Heart right ventricle (tissue), 16 donors: Measurements from ENCODE around the gene FAM13C. TPM values are rescaled to one million over a fixed set of nuclear protein-coding genes. Genes with fewer than 3 reads are reported as not detected.

Experiments used
- ATAC-seq, 8 donors: fragments of 200-7000 bp; cut with Tn5 transposase; one replicate each; pipeline ENCODE4 v1.9.1; 2020; ENCODE audit warnings: mild to moderate bottlenecking in 8 of 8, moderate library complexity in 8 of 8, moderate number of reproducible peaks in 1 of 8
- DNase-seq, 2 donors: peaks; one replicate each; pipeline ENCODE4 v3.0.0-alpha.2; 2020
- H3K27ac ChIP-seq, 10 donors: fragments of 200-600 bp; sonication (generic) in 2 of 10; one replicate each; pipeline versions ENCODE4 v1.5.0 to v1.8.0; 2020 to 2022; ENCODE audit warnings: mild to moderate bottlenecking in 3 of 10
- H3K27me3 ChIP-seq, 7 donors: fragments of 200-600 bp; one replicate each; pipeline ENCODE4 v1.8.0; 2021 to 2022; ENCODE audit warnings: mild to moderate bottlenecking in 2 of 7
- H3K36me3 ChIP-seq, 9 donors: fragments of 200-600 bp; sonication (generic) in 1 of 9; one replicate each; pipeline versions ENCODE4 v1.5.0 to v1.8.0; 2020 to 2022; ENCODE audit warnings: mild to moderate bottlenecking in 2 of 9
- H3K4me1 ChIP-seq, 9 donors: fragments of 200-600 bp; sonication (generic) in 1 of 9; one replicate each; pipeline versions ENCODE4 v1.5.0 to v1.8.0; 2020 to 2022; ENCODE audit warnings: mild to moderate bottlenecking in 4 of 9
- H3K4me3 ChIP-seq, 10 donors: fragments of 200-600 bp; sonication (generic) in 2 of 10; one replicate each; pipeline versions ENCODE4 v1.5.0 to v1.8.0; 2020 to 2022; ENCODE audit warnings: mild to moderate bottlenecking in 7 of 10, moderate library complexity in 2 of 10
- H3K9me3 ChIP-seq, 11 donors: fragments of 200-600 bp in 10 of 11; sonication (generic) in 2 of 11; one replicate each; pipeline versions ENCODE4 v1.5.0 to v1.8.0; 2013 to 2022; ENCODE audit warnings: mild to moderate bottlenecking in 2 of 11, control low read depth in 1 of 11, moderate library complexity in 1 of 11
- CTCF ChIP-seq, 9 donors: fragments of 200-600 bp; sonication (generic) in 2 of 9; IDR thresholded peaks; one replicate each; pipeline versions ENCODE4 v1.5.0 to v1.8.0; 2021 to 2022; ENCODE audit warnings: antibody characterized with exemption in 9 of 9, mild to moderate bottlenecking in 5 of 9, moderate library complexity in 1 of 9
- WGBS, 2 donors: extraction: QIAGEN DNeasy Blood & Tissue Kit; methylation state at CpG; one replicate each; pipeline ENCODE4 v1.1.7; 2013; ENCODE audit warnings: inconsistent platforms in 1 of 2; 5-methylcytosine and 5-hydroxymethylcytosine counted together
- intact Hi-C, 10 donors: fragments of 100-400 bp; cut with DNase I; formaldehyde crosslinking; loops; one replicate each; pipeline versions ENCODE4 v1.11.1 to v1.14.2; 2022
- polyA plus RNA-seq, 2 donors: library from polyadenylated mRNA; stranded (reverse); fragments of 200-250 nt; gene quantifications; one replicate each; pipeline ENCODE4 v1.2.3, GENCODE V29; 2013
- total RNA-seq, 10 donors: library from RNA; stranded (reverse); fragmentation: NEBNext Ultra II Directional in 3 of 10; extraction: Animal tissue kit (Norgen Biotek cat#: 25700) in 3 of 10; gene quantifications; one replicate each; pipeline versions ENCODE4 v1.2.1 to v1.2.4, GENCODE V29; 2021 to 2023
- donor health status: Arrhythmogenic right ventricular cardiomyopathy.
- donor health status: ischemic (EF 13 %, LVEDD 7.1; RV severe dilation, severe dysfunction).
- donor health status: healthy with polysubstance abuse.
- donor health status: DM: no; HTN: yes; CAD: no.
- donor health status: DM: no; HTN: no; CAD: no.
- donor health status: ischemic (EF 25% LVEDD 6.9; RV normal size, moderate dysfunction).
- donor health status: ischemic (EF 25% LVEDD 5.7; RV mildly dilated, moderate dysfunction).
- donor health status: healthy.
- donor health status: DM: yes; HTN: yes; CAD: no.
- donor health status: Ischemic cardiomyopathy.
- donor health status: ischemic (EF 35%, LVEDD 5.7; RV mildly dilated, moderate dysfunction).
- donor health status: nonischemic (EF 11% LVEDD 7.7; RV severe dilation, severe dysfunction).
- donor health status: DM: yes; HTN: yes; CAD: no.
- donor health status: PGD.
- donor health status: ischemic (EF 29% LVEDD 5.4; RV normal size, mild dysfunction).
- donor health status: nonischemic (EF 23%, LVEDD 6.1; RV moderate dilation, normal function).

FAM13C gene
- total and polyA plus RNA-seq, 12 donors, result 1.5 to 14.6 (median 7.0) TPM

- 57 to 73% methylated on average over 3 of the region's 3 CpGs for WGBS, 2 donors
- ATAC-seq (no peak), DNase-seq (no peak)
- Histone ChIP-seq H3K4me1 (peaks cover 0 to 27% (median 8%) of the 10 kb centered on the region in 9 donors), H3K4me3 (no peak overlapping the region), H3K36me3 (no peaks in the 10 kb centered on the region), H3K27me3 (no peaks in the 10 kb centered on the region), H3K27ac (no peak overlapping the region), H3K9me3 (peaks cover 0 to 8% (median 0%) of the 10 kb centered on the region in 11 donors)
- no peak for TF ChIP-seq CTCF (IDR thresholded peaks at IDR 0.05)
- intact Hi-C loops, result loop anchor here in 1 of 10 donors (5.0 kb wide), 1 partner anchor 1166 kb away; no protein-coding TSS in a partner anchor
Observed at GRCh38 chr10:59375990-59376389, 13.6 kb upstream of the FAM13C start.

- no peaks in the 10 kb centered on the region for H3K36me3 ChIP-seq
- TF ChIP-seq CTCF (IDR thresholded peaks at IDR 0.05), result no peak
- ATAC-seq, result no peak
- H3K27ac ChIP-seq, result no peak overlapping the region
- H3K9me3 ChIP-seq, result no peaks in the 10 kb centered on the region
- H3K27me3 ChIP-seq, result no peaks in the 10 kb centered on the region
- H3K4me1 ChIP-seq, result peaks cover 0 to 27% (median 8%) of the 10 kb centered on the region in 9 donors
- no peak for DNase-seq
- intact Hi-C loops, result loop anchor here in 2 of 10 donors (5.0 kb wide), 2 partner anchors 108 to 1167 kb away; no protein-coding TSS in a partner anchor
- H3K4me3 ChIP-seq, result no peak overlapping the region
Observed at GRCh38 chr10:59374916-59375315, 12.6 kb upstream of the FAM13C start.

GRCh38 chr10:59373071-59373470 is 10.7 kb upstream of the FAM13C start:
- Histone ChIP-seq H3K27me3 (no peaks in the 10 kb centered on the region), H3K4me3 (no peak overlapping the region), H3K9me3 (no peaks in the 10 kb centered on the region), H3K4me1 (peaks cover 0 to 27% (median 8%) of the 10 kb centered on the region in 9 donors), H3K36me3 (no peaks in the 10 kb centered on the region), H3K27ac (peak overlapping the region in 4 of 10 donors; percentile 17 to 50 (median 28))
- ATAC-seq (peak in 5 of 8 donors; percentile 39 to 79 (median 50)), DNase-seq (no peak)
- intact Hi-C loops, result loop anchor here in 1 of 10 donors (5.0 kb wide), 1 partner anchor 106 kb away; no protein-coding TSS in a partner anchor
- WGBS, 2 donors, result 52 to 63% methylated on average over 3 of the region's 3 CpGs
- TF ChIP-seq CTCF (IDR thresholded peaks at IDR 0.05), result no peak

GRCh38 chr10:59372543-59372942 is 10.2 kb upstream of the FAM13C start:
- H3K4me1 ChIP-seq, result peaks cover 0 to 27% (median 8%) of the 10 kb centered on the region in 9 donors
- ATAC-seq (peak in 1 of 8 donors; percentile 25), DNase-seq (no peak)
- no peaks in the 10 kb centered on the region for H3K36me3 ChIP-seq
- H3K9me3 ChIP-seq, result no peaks in the 10 kb centered on the region
- 62 to 83% methylated on average over 1 of the region's 1 CpG for WGBS, 2 donors
- H3K4me3 ChIP-seq, result no peak overlapping the region
- peak overlapping the region in 3 of 10 donors; percentile 17 to 50 (median 20) for H3K27ac ChIP-seq
- TF ChIP-seq CTCF (IDR thresholded peaks at IDR 0.05), result no peak
- H3K27me3 ChIP-seq, result no peaks in the 10 kb centered on the region
- intact Hi-C loops, result loop anchor here in 1 of 10 donors (5.0 kb wide), 1 partner anchor 105 kb away; no protein-coding TSS in a partner anchor
